ENCODE results near the gene MYBPC1.
A peak's percentile ranks its signal among the peaks of the same experiment; 100 is the strongest.

Gene MYBPC1

DNA sequence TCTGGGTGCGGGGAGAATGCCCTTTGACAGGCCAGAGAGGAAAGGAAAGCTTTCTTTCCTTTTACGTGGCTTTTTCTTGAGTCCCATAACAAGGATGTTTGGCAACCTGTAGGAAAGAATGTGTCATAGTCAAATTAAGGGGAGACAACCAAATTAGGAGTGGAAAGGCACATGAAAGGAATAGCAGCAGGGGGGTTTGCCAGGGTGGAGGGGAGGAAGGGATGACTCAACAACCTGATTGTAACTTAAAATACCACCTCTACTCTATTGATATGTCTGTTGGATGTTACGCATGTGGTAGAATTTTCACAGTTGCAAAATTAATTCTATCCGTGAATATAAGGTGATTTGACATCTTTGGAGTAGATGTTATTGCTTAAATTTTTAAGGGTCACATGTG lies 28.5 kb upstream of the MYBPC1 start:
- no peak for DNase-seq (ENCODE audit: low read depth)
- no peak for TF ChIP-seq CTCF (IDR thresholded peaks at IDR 0.05; ENCODE audit: control insufficient read depth, insufficient read depth, low read depth, low read length, missing control alignments)
- H3K4me3 ChIP-seq (ENCODE audit: control insufficient read depth, low read depth, low read length): no peak overlapping the region

- H3K4me3 ChIP-seq (ENCODE audit: control insufficient read depth, low read depth, low read length): no peak overlapping the region
- no peak for DNase-seq (ENCODE audit: low read depth)
- TF ChIP-seq CTCF (IDR thresholded peaks at IDR 0.05; ENCODE audit: control insufficient read depth, insufficient read depth, low read depth, low read length, missing control alignments): no peak
Observed at GRCh38 chr12:101567918-101568317, 26.9 kb upstream of the MYBPC1 start.

GRCh38 chr12:101570047-101570446 lies 24.7 kb upstream of the MYBPC1 start:
- no peak overlapping the region for H3K4me3 ChIP-seq (ENCODE audit: control insufficient read depth, low read depth, low read length)
- TF ChIP-seq CTCF (IDR thresholded peaks at IDR 0.05; ENCODE audit: control insufficient read depth, insufficient read depth, low read depth, low read length, missing control alignments): peak; percentile 39
- peak; percentile 17 for DNase-seq (ENCODE audit: low read depth)

- H3K4me3 ChIP-seq (ENCODE audit: control insufficient read depth, low read depth, low read length): no peak overlapping the region
- DNase-seq (ENCODE audit: low read depth): no peak
- no peak for TF ChIP-seq CTCF (IDR thresholded peaks at IDR 0.05; ENCODE audit: control insufficient read depth, insufficient read depth, low read depth, low read length, missing control alignments)
Observed at GRCh38 chr12:101571105-101571504, 23.7 kb upstream of the MYBPC1 start.

DNA sequence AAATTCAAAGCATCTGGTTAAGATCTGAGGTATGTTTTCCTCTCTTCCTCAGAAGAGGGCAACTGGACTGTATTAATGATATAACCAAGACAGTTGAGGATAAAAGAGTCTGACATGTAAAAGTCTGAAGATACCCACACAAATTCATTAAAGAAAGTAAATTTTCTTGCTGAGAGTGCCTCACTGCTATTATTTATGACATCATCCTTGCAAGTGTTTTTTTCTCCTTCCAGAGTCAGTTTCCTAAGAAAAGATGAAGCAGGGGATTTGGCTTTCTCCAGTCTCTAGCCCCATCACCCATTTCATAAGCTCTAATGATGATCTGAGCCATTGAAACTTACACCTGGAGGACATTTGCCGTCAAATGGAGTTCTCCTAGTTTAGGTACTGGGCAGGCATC lies 21.0 kb upstream of the MYBPC1 start:
- no peak for TF ChIP-seq CTCF (IDR thresholded peaks at IDR 0.05; ENCODE audit: control insufficient read depth, insufficient read depth, low read depth, low read length, missing control alignments)
- no peak overlapping the region for H3K4me3 ChIP-seq (ENCODE audit: control insufficient read depth, low read depth, low read length)
- DNase-seq (ENCODE audit: low read depth): no peak

- no peak for TF ChIP-seq CTCF (IDR thresholded peaks at IDR 0.05; ENCODE audit: control insufficient read depth, insufficient read depth, low read depth, low read length, missing control alignments)
Observed at GRCh38 chr12:101578417-101578816, 16.4 kb upstream of the MYBPC1 start.

DNA sequence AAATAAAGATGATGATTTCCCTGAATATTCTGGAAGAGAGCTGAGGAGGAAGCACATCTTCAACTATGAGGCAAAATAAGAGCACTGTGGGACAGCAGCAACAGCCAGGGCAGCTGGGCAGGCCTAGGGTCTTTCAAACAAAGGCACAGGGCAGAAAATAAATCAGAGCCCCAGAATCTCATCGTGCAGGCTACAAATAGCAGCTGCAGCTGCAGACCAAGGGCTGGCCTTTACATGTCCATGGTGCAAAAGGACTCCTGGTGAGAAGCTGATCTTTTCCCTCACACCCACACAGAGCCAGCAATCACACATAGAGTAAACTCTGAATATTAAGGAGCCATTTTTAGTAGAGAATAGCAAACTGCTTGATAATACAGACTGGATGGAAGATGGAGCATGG lies 13.6 kb upstream of the MYBPC1 start:
- no peak for DNase-seq (ENCODE audit: low read depth)
- no peak for TF ChIP-seq CTCF (IDR thresholded peaks at IDR 0.05; ENCODE audit: control insufficient read depth, insufficient read depth, low read depth, low read length, missing control alignments)
- no peak overlapping the region for H3K4me3 ChIP-seq (ENCODE audit: control insufficient read depth, low read depth, low read length)

More at GRCh38 chr12:101578417-101578816, 16.4 kb upstream of the MYBPC1 start:
- H3K4me3 ChIP-seq (ENCODE audit: control insufficient read depth, low read depth, low read length): no peak overlapping the region
- no peak for DNase-seq (ENCODE audit: low read depth)
